GM12878 (cell line): Measurements from ENCODE around the gene ALKBH2. TPM values are rescaled to one million over a fixed set of nuclear protein-coding genes. Genes with fewer than 3 reads are reported as not detected.

Experiments
- ATAC-seq: fragments of 200-7000 bp; cut with Tn5 transposase; 3 replicates; pipeline ENCODE4 v1.9.1; 2020; ENCODE audit warnings: mild to moderate bottlenecking, moderate library complexity
- BruUV-seq: library from RNA; stranded (reverse); fragments of 400-500 nt; replicated peaks from 2 replicates; lab custom pipeline; 2021; lab: Mats Ljungman, UMichigan
- CTCF ChIA-PET: fragments of 300-600 bp; sonication (Branson Sonifier 250); formaldehyde crosslinking; extraction: SDS; loops from one replicate; lab custom pipeline; 2021; ENCODE audit warnings: inconsistent platforms; lab: Yijun Ruan, JAX
- POLR2A ChIA-PET: fragments of 350-600 bp; formaldehyde crosslinking; extraction: SDS; loops from one replicate; lab custom pipeline; 2021; ENCODE audit warnings: inconsistent platforms; lab: Charles Lee
- RAD21 ChIA-PET: fragments of 300-600 bp; sonication (Branson Sonifier 250); formaldehyde crosslinking; loops from one replicate; lab custom pipeline; 2023; ENCODE audit warnings: antibody characterized with exemption; ENCODE audit not compliant: unreplicated experiment; lab: Charles Lee
- SMC1A ChIA-PET: fragments of 300-600 bp; sonication (Branson Sonifier 250); formaldehyde crosslinking; loops from one replicate; lab custom pipeline; 2023; ENCODE audit not compliant: unreplicated experiment, uncharacterized antibody; lab: Charles Lee
- DNase-seq: peaks from one replicate; pipeline ENCODE4 v3.0.0-alpha.2; 2011; ENCODE audit warnings: low read depth, low spot score
- FAIRE-seq: peaks from 3 replicates; lab custom pipeline; 2011; peaks lifted over from hg19 to GRCh38; lab: Jason Lieb, UNC
- H2AFZ ChIP-seq: 2 replicates; pipeline ENCODE4 v1.6.0; 2011; ENCODE audit warnings: low read depth, low read length, control low read depth; ENCODE audit not compliant: control insufficient read depth
- H3K27ac ChIP-seq: 2 replicates; pipeline ENCODE4 v1.5.1; 2011; ENCODE audit warnings: control low read depth; ENCODE audit not compliant: control insufficient read depth, insufficient read depth
- H3K27me3 ChIP-seq, 2 experiments: replicated peaks in 1 of 2; 2 replicates each; pipeline versions ENCODE4 v1.6.0 to v1.6.1; 2011; ENCODE audit warnings: low read length in 1 of 2; ENCODE audit not compliant: control insufficient read depth in 2 of 2, insufficient read depth in 2 of 2
- H3K36me3 ChIP-seq, 2 experiments: 2 replicates each; pipeline ENCODE4 v1.5.1; 2011; ENCODE audit warnings: low read length in 1 of 2; ENCODE audit not compliant: control insufficient read depth in 2 of 2, insufficient read depth in 2 of 2
- H3K4me1 ChIP-seq: 2 replicates; pipeline ENCODE4 v1.6.1; 2011; ENCODE audit warnings: mild to moderate bottlenecking, low read length, moderate library complexity, mixed read lengths; ENCODE audit not compliant: control insufficient read depth, insufficient read depth
- H3K4me2 ChIP-seq: 2 replicates; pipeline ENCODE4 v1.6.0; 2011; ENCODE audit warnings: control low read depth; ENCODE audit not compliant: control insufficient read depth, insufficient read depth
- H3K4me3 ChIP-seq: fragments of 200-600 bp; sonication (generic); 2 replicates; pipeline ENCODE4 v1.5.1; 2016
- H3K79me2 ChIP-seq: 2 replicates; pipeline ENCODE4 v1.6.0; 2011; ENCODE audit warnings: low read length; ENCODE audit not compliant: control insufficient read depth, insufficient read depth
- H3K9ac ChIP-seq: 2 replicates; pipeline ENCODE4 v1.8.0; 2011; ENCODE audit warnings: low read length, control low read depth, mixed read lengths; ENCODE audit not compliant: control insufficient read depth, insufficient read depth
- H3K9me3 ChIP-seq: replicated peaks from 3 replicates; pipeline ENCODE4 v1.5.1; 2011; ENCODE audit warnings: mild to moderate bottlenecking, low read length; ENCODE audit not compliant: control insufficient read depth, insufficient read depth
- H4K20me1 ChIP-seq: 2 replicates; pipeline ENCODE4 v1.6.0; 2011; ENCODE audit not compliant: control insufficient read depth, insufficient read depth
- CBFB ChIP-seq: IDR thresholded peaks from 2 replicates; pipeline ENCODE4 v1.6.1; 2016; ENCODE audit warnings: antibody characterized with exemption, low read depth
- CEBPB ChIP-seq, 2 experiments: fragments of 150-350 bp in 1 of 2; IDR thresholded peaks; 2 replicates each; pipeline ENCODE4 v1.6.1; 2012 to 2014; ENCODE audit warnings: low read depth in 2 of 2, low read length in 2 of 2, borderline replicate concordance in 1 of 2, inconsistent platforms in 1 of 2
- DPF2 ChIP-seq: fragments of 450-650 bp; IDR thresholded peaks from 2 replicates; pipeline ENCODE4 v1.6.1; 2017; ENCODE audit warnings: mild to moderate bottlenecking
- ESRRA ChIP-seq: IDR thresholded peaks from 2 replicates; pipeline ENCODE4 v1.6.1; 2012; ENCODE audit warnings: mild to moderate bottlenecking, low read length, improper control_type of control experiment
- GATAD2B ChIP-seq: fragments of 450-650 bp; conservative IDR thresholded peaks from 2 replicates; pipeline ENCODE4 v1.6.1; 2017; ENCODE audit warnings: low read depth, mild to moderate bottlenecking, moderate library complexity
- KDM1A ChIP-seq: fragments of 200-600 bp; sonication (generic); IDR thresholded peaks from 2 replicates; pipeline ENCODE4 v1.6.1; 2016; ENCODE audit warnings: borderline replicate concordance
- NR2C1 ChIP-seq: fragments of 450-650 bp; IDR thresholded peaks from 2 replicates; pipeline ENCODE4 v1.6.1; 2017; ENCODE audit warnings: antibody characterized with exemption, mild to moderate bottlenecking, moderate library complexity
- NR2F1 ChIP-seq: fragments of 450-650 bp; conservative IDR thresholded peaks from 2 replicates; pipeline ENCODE4 v1.6.1; 2017; ENCODE audit warnings: mild to moderate bottlenecking
- POLR2A ChIP-seq: IDR thresholded peaks from 2 replicates; pipeline ENCODE4 v1.6.1; 2011; ENCODE audit warnings: low read depth, mild to moderate bottlenecking, low read length
- POLR2AphosphoS5 ChIP-seq: IDR thresholded peaks from 2 replicates; pipeline ENCODE4 v1.6.1; 2011; ENCODE audit warnings: mild to moderate bottlenecking, low read length, inconsistent platforms
- SP1 ChIP-seq: IDR thresholded peaks from one replicate; pipeline ENCODE4 v1.6.1; 2011; ENCODE audit warnings: low read depth, low read length
- SREBF2 ChIP-seq: IDR thresholded peaks from 2 replicates; pipeline ENCODE4 v1.6.1; 2012; ENCODE audit warnings: mild to moderate bottlenecking, low read length
- TAF1 ChIP-seq: IDR thresholded peaks from 2 replicates; pipeline ENCODE4 v1.6.1; 2011; ENCODE audit warnings: mild to moderate bottlenecking, low read depth, low read length, borderline replicate concordance
- WRNIP1 ChIP-seq: IDR thresholded peaks from 2 replicates; pipeline ENCODE4 v1.6.1; 2011; ENCODE audit warnings: low read depth, low read length, improper control_type of control experiment, borderline replicate concordance
- ZNF384 ChIP-seq: IDR thresholded peaks from 2 replicates; pipeline ENCODE4 v1.6.1; 2012; ENCODE audit warnings: low read depth, mild to moderate bottlenecking, low read length, improper control_type of control experiment, borderline replicate concordance
- ZSCAN29 ChIP-seq: fragments of 450-650 bp; IDR thresholded peaks from 2 replicates; pipeline ENCODE4 v1.6.1; 2017; ENCODE audit warnings: mild to moderate bottlenecking, moderate library complexity
- ZZZ3 ChIP-seq: IDR thresholded peaks from 2 replicates; pipeline ENCODE4 v1.6.1; 2011; ENCODE audit warnings: low read depth; ENCODE audit not compliant: control insufficient read depth, insufficient read length
- WGBS: methylation state at CpG from one replicate; pipeline ENCODE4 v1.1.6; 2016; ENCODE audit warnings: low lambda C conversion rate; ENCODE audit not compliant: insufficient replicate concordance, insufficient coverage; ENCODE audit errors: missing lambda C conversion rate; 5-methylcytosine and 5-hydroxymethylcytosine counted together
- in situ Hi-C: fragments of 300-500 bp; cut with MboI; formaldehyde crosslinking; loops from 9 replicates; pipeline ENCODE4 v1.14.3; 2018; ENCODE audit warnings: mixed read lengths
- intact Hi-C: fragments of 100-400 bp; cut with micrococcal nuclease; formaldehyde crosslinking; loops from one replicate; pipeline ENCODE4 v1.14.2; 2022; ENCODE audit not compliant: unreplicated experiment
- polyA plus RNA-seq, 11 experiments: library from polyadenylated mRNA; depleted of rRNA in 4 of 11; unstranded in 6 of 11; stranded (reverse) in 5 of 11; fragments of >200 nt; fragmentation: Nextera tagmentation in 4 of 11; fragmentation: Illumina TruSeq in 1 of 11; extraction: Ambion mirVana in 4 of 11; extraction: Trizol in 1 of 11; gene quantifications; 1 replicate in 1 of 11; 2 replicates in 10 of 11; pipeline versions ENCODE4 v1.2.1 to v1.2.3, GENCODE V29; 2011 to 2016; ENCODE audit warnings: inconsistent platforms in 2 of 11, missing spikeins in 2 of 11, low read depth in 1 of 11
- total RNA-seq, 4 experiments: library from RNA; depleted of rRNA in 3 of 4; stranded (reverse); fragments of >200 nt in 3 of 4; fragmentation: Illumina TruSeq in 1 of 4; extraction: Trizol in 1 of 4; gene quantifications; 2 replicates each; pipeline versions ENCODE4 v1.2.1 to v1.2.3, GENCODE V29; 2013 to 2021
- TF ChIP-seq, protein P1 (sequence below): IDR thresholded peaks from 2 replicates; pipeline ENCODE4 v1.6.1; 2012; ENCODE audit warnings: low read depth, low read length, improper control_type of control experiment

Gene ALKBH2
- total and polyA plus RNA-seq, 10 of the 15 experiments (the other 5 are each of a cell fraction or from before 2014, with no cell fraction given), result 5.6 to 40.3 (median 31.2) TPM

DNA sequence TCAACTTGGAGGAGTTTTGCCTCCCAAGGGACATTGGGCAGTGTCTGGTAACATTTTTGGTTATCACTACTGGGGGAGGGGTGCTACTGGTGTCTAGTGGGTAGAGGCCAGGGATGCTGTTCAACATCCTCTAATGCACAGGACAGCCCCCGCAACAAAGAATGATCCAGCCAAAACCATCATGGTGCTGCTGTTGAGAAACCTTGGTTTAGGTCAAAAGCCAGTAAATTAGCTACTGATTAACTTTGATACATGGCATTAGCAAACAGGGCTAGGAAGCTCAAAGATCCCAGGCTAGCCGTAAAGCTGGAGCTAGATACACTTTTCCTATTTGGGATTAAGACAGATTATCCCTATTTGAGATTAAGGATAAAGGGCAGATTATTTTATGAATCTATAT lies 8.8 kb downstream of the ALKBH2 start:
- whole genome bisulfite sequencing, result 96% methylated on average over 2 of the region's 2 CpGs

DNA sequence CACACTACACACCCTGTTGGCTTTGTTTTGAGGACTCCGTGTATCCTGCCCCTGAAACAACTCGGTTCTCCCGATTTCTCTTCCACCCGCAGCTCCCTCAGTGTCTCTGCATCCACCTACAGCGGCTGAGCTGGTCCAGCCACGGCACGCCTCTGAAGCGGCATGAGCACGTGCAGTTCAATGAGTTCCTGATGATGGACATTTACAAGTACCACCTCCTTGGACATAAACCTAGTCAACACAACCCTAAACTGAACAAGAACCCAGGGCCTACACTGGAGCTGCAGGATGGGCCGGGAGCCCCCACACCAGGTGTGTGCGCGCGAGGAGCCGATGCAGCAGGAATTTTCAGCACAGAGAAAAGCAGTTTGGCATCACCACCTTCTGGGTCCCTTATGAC lies 10.5 kb downstream of the ALKBH2 start:
- H3K4me3 ChIP-seq, result no peak overlapping the region
- WGBS, result 96% methylated on average over 14 of the region's 14 CpGs
- no TSS peak for BruUV-seq
- ChIA-PET RAD21 (no interaction called here), POLR2A (no interaction called here), CTCF (no interaction called here), SMC1A (no interaction called here)
- no peak for FAIRE-seq
- intact Hi-C loops (no loop called here), in situ Hi-C loops (no loop called here)
- H3K36me3 ChIP-seq, result peaks cover 2 to 11% of the 10 kb centered on the region in 2 experiments
- H3K9me3 ChIP-seq, result no peaks in the 10 kb centered on the region; the same call in 2 of the 3 replicates
- H3K4me1 ChIP-seq, result no peaks in the 10 kb centered on the region
- no peak overlapping the region for H3K9ac ChIP-seq
- no peak for DNase-seq
- no peak for TF ChIP-seq POLR2A
- TF ChIP-seq POLR2AphosphoS5, result no peak
- TF ChIP-seq NR2F1, result no peak
- no peak for TF ChIP-seq ZZZ3
- TF ChIP-seq ZSCAN29, result no peak
- TF ChIP-seq SP1, result no peak
- no peak for TF ChIP-seq SREBF2
- TF ChIP-seq ESRRA, result no peak
- TF ChIP-seq CEBPB (IDR thresholded peaks at IDR 0.05; ENCODE audit: borderline replicate concordance in 1 of 2, low read depth in 2 of 2, low read length in 2 of 2), result no peak
- TF ChIP-seq CBFB, result no peak
- no peak for TF ChIP-seq NR2C1
- no peak for TF ChIP-seq WRNIP1
- TF ChIP-seq GATAD2B, result no peak
- H3K27ac ChIP-seq, result no peak overlapping the region
- ATAC-seq, result no peak
- no peaks in the 10 kb centered on the region for H3K79me2 ChIP-seq
- H2AFZ ChIP-seq, result no peak overlapping the region
- H4K20me1 ChIP-seq, result no peaks in the 10 kb centered on the region
- no peak overlapping the region for H3K4me2 ChIP-seq
- H3K27me3 ChIP-seq, result no peaks in the 10 kb centered on the region

More for the DNA sequence above, 8.8 kb downstream of the ALKBH2 start:
- Histone ChIP-seq H3K4me2 (no peak overlapping the region), H3K36me3 (peaks cover 5 to 13% of the 10 kb centered on the region in 2 experiments), H3K4me1 (no peaks in the 10 kb centered on the region), H3K27ac (no peak overlapping the region), H3K9me3 (no peaks in the 10 kb centered on the region), H3K9ac (no peak overlapping the region), H3K79me2 (no peaks in the 10 kb centered on the region), H3K27me3 (no peaks in the 10 kb centered on the region), H4K20me1 (no peaks in the 10 kb centered on the region), H3K4me3 (no peak overlapping the region), H2AFZ (no peak overlapping the region)
- no peak for FAIRE-seq
- CTCF ChIA-PET, result no interaction called here
- BruUV-seq, result no TSS peak
- ATAC-seq, result no peak
- SMC1A ChIA-PET, result no interaction called here
- RAD21 ChIA-PET, result interaction anchor here (0.9 kb wide), 1 partner anchor 9 kb away, joined by 3 read pairs; the partner anchor contains the start of gene ALKBH2
- DNase-seq, result no peak
- POLR2A ChIA-PET, result no interaction called here
- in situ Hi-C loops, result no loop called here
- intact Hi-C loops, result no loop called here
- TF ChIP-seq KDM1A (no peak), DPF2 (no peak), ZNF384 (no peak), TAF1 (no peak)
- TF ChIP-seq, protein P1, sequence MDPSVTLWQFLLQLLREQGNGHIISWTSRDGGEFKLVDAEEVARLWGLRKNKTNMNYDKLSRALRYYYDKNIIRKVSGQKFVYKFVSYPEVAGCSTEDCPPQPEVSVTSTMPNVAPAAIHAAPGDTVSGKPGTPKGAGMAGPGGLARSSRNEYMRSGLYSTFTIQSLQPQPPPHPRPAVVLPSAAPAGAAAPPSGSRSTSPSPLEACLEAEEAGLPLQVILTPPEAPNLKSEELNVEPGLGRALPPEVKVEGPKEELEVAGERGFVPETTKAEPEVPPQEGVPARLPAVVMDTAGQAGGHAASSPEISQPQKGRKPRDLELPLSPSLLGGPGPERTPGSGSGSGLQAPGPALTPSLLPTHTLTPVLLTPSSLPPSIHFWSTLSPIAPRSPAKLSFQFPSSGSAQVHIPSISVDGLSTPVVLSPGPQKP, result no peak
